GM19463 (cell line): ENCODE measurements around the gene ZNF575.
A peak's percentile ranks its signal among the peaks of the same experiment; 100 is the strongest.

Source experiments
- ATAC-seq: cut with Tn5 transposase; IDR thresholded peaks from one replicate; pipeline ENCODE4 v1.9.1; 2021; ENCODE audit warnings: mild to moderate bottlenecking, moderate library complexity; ENCODE audit not compliant: unreplicated experiment

The ZNF575 gene

GRCh38 chr19:43532962-43533545, at the start of gene ZNF575:
ZNF575 (plus strand) TSS chr19:43533188; CDS start chr19:43534423, 1,235 bp downstream.
- peak; percentile 62 for ATAC-seq

GRCh38 chr19:43483281-43483680, 49.7 kb upstream of the ZNF575 start:
- no peak for ATAC-seq

GRCh38 chr19:43485951-43486350, 47.0 kb upstream of the ZNF575 start:
- ATAC-seq, result no peak

GRCh38 chr19:43486412-43486811, 46.6 kb upstream of the ZNF575 start:
- ATAC-seq, result no peak

- ATAC-seq, result no peak
These were observed 44.8 kb upstream of the ZNF575 start for GRCh38 chr19:43488179-43488578.

GRCh38 chr19:43489310-43489709, 43.7 kb upstream of the ZNF575 start:
- ATAC-seq, result no peak

GRCh38 chr19:43489979-43490599, 42.9 kb upstream of the ZNF575 start:
- no peak for ATAC-seq

GRCh38 chr19:43490759-43491158, 42.2 kb upstream of the ZNF575 start:
- no peak for ATAC-seq

- ATAC-seq, result no peak
These were observed 37.9 kb upstream of the ZNF575 start for GRCh38 chr19:43495082-43495481.

- ATAC-seq, result no peak
These were observed 36.0 kb upstream of the ZNF575 start for GRCh38 chr19:43496960-43497359.

- no peak for ATAC-seq
These were observed 34.6 kb upstream of the ZNF575 start for GRCh38 chr19:43498233-43498842.

- no peak for ATAC-seq
These were observed 33.9 kb upstream of the ZNF575 start for GRCh38 chr19:43499042-43499441.

GRCh38 chr19:43501661-43502418, 31.1 kb upstream of the ZNF575 start:
- ATAC-seq, result no peak

GRCh38 chr19:43502419-43502976, 30.5 kb upstream of the ZNF575 start:
- ATAC-seq, result no peak

GRCh38 chr19:43503501-43504425, 29.2 kb upstream of the ZNF575 start:
- ATAC-seq, result peak; percentile 78

- peak; percentile 29 for ATAC-seq
These were observed 28.4 kb upstream of the ZNF575 start, which contains the start of gene PHLDB3 for GRCh38 chr19:43504426-43505185. PHLDB3 (minus strand) TSS chr19:43504746; CDS start chr19:43504118, 628 bp downstream.

GRCh38 chr19:43505186-43505456, 27.9 kb upstream of the ZNF575 start:
- ATAC-seq, result no peak

- no peak for ATAC-seq
These were observed 27.0 kb upstream of the ZNF575 start for GRCh38 chr19:43505941-43506340.

GRCh38 chr19:43506629-43507028, 26.4 kb upstream of the ZNF575 start:
- ATAC-seq, result no peak

GRCh38 chr19:43507880-43508279, 25.1 kb upstream of the ZNF575 start:
- ATAC-seq, result no peak
